ENCODE results near the gene TMEM263. TPM values are rescaled to one million over a fixed set of nuclear protein-coding genes. Genes with fewer than 3 reads are reported as not detected.

The TMEM263 gene
- total RNA-seq, 3 donors from 2014 or later (not counting 1 experiment from before 2014, with no cell fraction given) = 24.1 to 37.5 (median 34.4) TPM

GRCh38 chr12:106913456-106913855 is 42.3 kb upstream of the TMEM263 start:
- H3K4me3 Mint-ChIP-seq = no peak overlapping the region
- intact Hi-C loops (cut with micrococcal nuclease) = no loop called here
- H3K36me3 Mint-ChIP-seq = no peaks in the 10 kb centered on the region
- H3K4me1 Mint-ChIP-seq = peaks cover 25 to 30% of the 10 kb centered on the region in 2 donors
- Histone ChIP-seq H3K9me3 (ENCODE audit: control insufficient read depth, insufficient read depth, low read length) (no peaks in the 10 kb centered on the region), H3K36me3 (ENCODE audit: control insufficient read depth, insufficient read depth, low read length) (no peaks in the 10 kb centered on the region), H3K4me3 (ENCODE audit: low read length) (no peak overlapping the region), H3K27ac (ENCODE audit: low read length) (no peak overlapping the region), H3K27me3 (ENCODE audit: control insufficient read depth, insufficient read depth, low read length) (no peaks in the 10 kb centered on the region), H3K4me1 (ENCODE audit: control insufficient read depth, insufficient read depth, low read length) (peaks cover 16% of the 10 kb centered on the region)
- no peak for DNase-seq
- no peak for TF ChIP-seq CTCF (IDR thresholded peaks at IDR 0.05)
- H3K27ac Mint-ChIP-seq = no peak overlapping the region
- no peak for ATAC-seq
- H3K27me3 Mint-ChIP-seq (ENCODE audit: low read depth in 2 of 2) = peaks cover 0 to 6% of the 10 kb centered on the region in 2 donors
- WGBS (ENCODE audit: insufficient coverage) = 96% methylated on average over 10 of the region's 10 CpGs
- no peaks in the 10 kb centered on the region for H3K9me3 Mint-ChIP-seq

- DNase-seq (peak in 1 of 2 donors; percentile 32), ATAC-seq (peak; percentile 35 to 71 (median 59))
- Histone ChIP-seq H3K27me3 (ENCODE audit: control insufficient read depth, insufficient read depth, low read length) (peaks cover 5% of the 10 kb centered on the region), H3K9me3 (ENCODE audit: control insufficient read depth, insufficient read depth, low read length) (no peaks in the 10 kb centered on the region), H3K4me1 (ENCODE audit: control insufficient read depth, insufficient read depth, low read length) (peaks cover 15% of the 10 kb centered on the region), H3K36me3 (ENCODE audit: control insufficient read depth, insufficient read depth, low read length) (no peaks in the 10 kb centered on the region), H3K27ac (ENCODE audit: low read length) (peak overlapping the region; percentile 9), H3K4me3 (ENCODE audit: low read length) (no peak overlapping the region)
- 85% methylated on average over 2 of the region's 3 CpGs for WGBS (ENCODE audit: insufficient coverage)
- Mint-ChIP-seq H3K36me3 (no peaks in the 10 kb centered on the region), H3K27me3 (ENCODE audit: low read depth in 2 of 2) (peaks cover 6 to 11% of the 10 kb centered on the region in 2 donors), H3K27ac (peak overlapping the region in 1 of 2 donors; percentile 57), H3K9me3 (no peaks in the 10 kb centered on the region), H3K4me3 (peak overlapping the region; percentile 28), H3K4me1 (peaks cover 30 to 34% of the 10 kb centered on the region in 2 donors)
- intact Hi-C loops (cut with micrococcal nuclease) = no loop called here
- no peak for TF ChIP-seq CTCF (IDR thresholded peaks at IDR 0.05)
Measured at GRCh38 chr12:106914796-106915634, 40.7 kb upstream of the TMEM263 start.

GRCh38 chr12:106915635-106916026 is 40.1 kb upstream of the TMEM263 start:
- no peak overlapping the region for H3K27ac Mint-ChIP-seq
- intact Hi-C loops (cut with micrococcal nuclease) = no loop called here
- H3K27me3 Mint-ChIP-seq (ENCODE audit: low read depth in 2 of 2) = peaks cover 6 to 11% of the 10 kb centered on the region in 2 donors

More at GRCh38 chr12:106915635-106916026, 40.1 kb upstream of the TMEM263 start:
- no peak overlapping the region for H3K4me3 ChIP-seq (ENCODE audit: low read length)
- DNase-seq = no peak
- peaks cover 5% of the 10 kb centered on the region for H3K27me3 ChIP-seq (ENCODE audit: control insufficient read depth, insufficient read depth, low read length)
- no peak for ATAC-seq
- no peak overlapping the region for H3K27ac ChIP-seq (ENCODE audit: low read length)
- no peaks in the 10 kb centered on the region for H3K36me3 ChIP-seq (ENCODE audit: control insufficient read depth, insufficient read depth, low read length)
- Mint-ChIP-seq H3K4me1 (peaks cover 24 to 28% of the 10 kb centered on the region in 2 donors), H3K4me3 (no peak overlapping the region), H3K9me3 (no peaks in the 10 kb centered on the region), H3K36me3 (no peaks in the 10 kb centered on the region)
- WGBS (ENCODE audit: insufficient coverage) = 75% methylated on average over 3 of the region's 5 CpGs
- no peak for TF ChIP-seq CTCF (IDR thresholded peaks at IDR 0.05)
- H3K4me1 ChIP-seq (ENCODE audit: control insufficient read depth, insufficient read depth, low read length) = peaks cover 8% of the 10 kb centered on the region
- no peaks in the 10 kb centered on the region for H3K9me3 ChIP-seq (ENCODE audit: control insufficient read depth, insufficient read depth, low read length)

Data from natural killer cell (primary cell).